ENCODE measurements around the gene DIRAS1.
"Not testable (repeated sequence)": the region's sequence is repeated elsewhere in the genome, so short reads cannot be mapped to it uniquely, and the experiment has no call there.

DIRAS1 gene

GRCh38 chr19:2703691-2704216 lies 17.4 kb downstream of the DIRAS1 start:
- no peak for DNase-seq

DNA sequence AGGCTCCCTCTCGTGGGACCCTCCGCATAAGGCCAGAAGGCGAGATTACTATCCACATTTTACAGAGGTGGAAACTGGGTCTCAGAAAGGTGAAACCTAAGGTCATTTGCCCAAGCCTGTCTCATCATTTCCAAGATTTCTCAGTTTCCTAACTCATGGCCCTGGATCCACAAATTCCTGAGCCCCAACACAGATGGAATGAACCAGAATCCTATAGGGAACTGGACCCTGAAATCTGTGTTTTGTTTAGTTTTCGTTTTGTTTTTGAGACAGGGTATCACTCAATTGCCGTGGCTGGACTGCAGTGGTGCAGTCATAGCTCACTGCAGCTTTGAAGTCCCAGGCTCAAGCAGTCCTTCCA lies 18.1 kb downstream of the DIRAS1 start:
- DNase-seq = no peak

DNA sequence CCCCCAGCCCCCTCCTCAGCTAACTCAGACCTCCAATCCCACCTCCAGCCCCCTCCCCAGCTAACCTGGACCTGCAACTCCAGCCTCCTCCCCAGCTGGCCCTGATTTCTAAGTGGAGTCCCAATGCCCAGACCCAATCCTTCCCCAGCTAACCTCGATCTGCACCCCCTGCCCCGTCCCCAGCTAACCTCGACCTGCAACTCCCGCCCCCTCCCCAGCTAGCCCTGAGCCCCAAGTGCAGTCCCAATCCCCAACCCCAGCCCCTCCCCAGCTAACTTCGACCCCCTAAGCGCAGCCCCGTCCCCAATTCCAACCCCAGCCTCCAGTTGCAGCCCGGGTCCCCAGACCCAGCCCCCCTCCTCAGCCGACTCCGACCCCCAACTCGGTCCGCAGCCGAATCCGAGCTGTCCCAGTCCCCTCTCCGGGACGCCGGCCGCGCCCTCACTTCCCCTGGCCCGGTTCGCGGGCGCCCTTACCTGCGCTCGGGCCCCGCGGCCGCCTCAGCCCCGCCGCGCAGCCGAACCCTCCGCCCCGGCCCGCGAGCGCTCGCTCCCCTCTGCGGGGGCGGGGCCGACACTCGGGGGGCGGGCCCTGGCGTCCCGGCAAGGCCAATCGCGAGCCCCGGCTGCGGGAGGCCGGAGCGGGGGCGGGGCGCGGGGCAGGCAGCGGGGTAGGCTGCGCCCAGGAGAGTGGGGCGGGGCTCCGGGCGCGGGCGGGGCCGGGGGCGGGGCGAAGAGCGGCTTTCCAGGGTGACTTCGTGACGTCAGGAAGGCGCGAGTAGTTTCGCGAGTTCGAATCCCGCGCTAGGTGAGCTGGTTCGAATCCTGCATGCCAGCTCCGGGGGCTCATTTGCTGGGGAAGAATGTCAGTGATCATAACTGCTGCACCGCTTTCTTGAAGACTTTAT lies 18.7 kb downstream of the DIRAS1 start, which contains the start of gene GNG7:
GNG7 (minus strand) TSS at position 525 of the 907 bp plus-strand sequence. CDS start 182,006 bp downstream, outside the sequence.
- DNase-seq = no peak

DNA sequence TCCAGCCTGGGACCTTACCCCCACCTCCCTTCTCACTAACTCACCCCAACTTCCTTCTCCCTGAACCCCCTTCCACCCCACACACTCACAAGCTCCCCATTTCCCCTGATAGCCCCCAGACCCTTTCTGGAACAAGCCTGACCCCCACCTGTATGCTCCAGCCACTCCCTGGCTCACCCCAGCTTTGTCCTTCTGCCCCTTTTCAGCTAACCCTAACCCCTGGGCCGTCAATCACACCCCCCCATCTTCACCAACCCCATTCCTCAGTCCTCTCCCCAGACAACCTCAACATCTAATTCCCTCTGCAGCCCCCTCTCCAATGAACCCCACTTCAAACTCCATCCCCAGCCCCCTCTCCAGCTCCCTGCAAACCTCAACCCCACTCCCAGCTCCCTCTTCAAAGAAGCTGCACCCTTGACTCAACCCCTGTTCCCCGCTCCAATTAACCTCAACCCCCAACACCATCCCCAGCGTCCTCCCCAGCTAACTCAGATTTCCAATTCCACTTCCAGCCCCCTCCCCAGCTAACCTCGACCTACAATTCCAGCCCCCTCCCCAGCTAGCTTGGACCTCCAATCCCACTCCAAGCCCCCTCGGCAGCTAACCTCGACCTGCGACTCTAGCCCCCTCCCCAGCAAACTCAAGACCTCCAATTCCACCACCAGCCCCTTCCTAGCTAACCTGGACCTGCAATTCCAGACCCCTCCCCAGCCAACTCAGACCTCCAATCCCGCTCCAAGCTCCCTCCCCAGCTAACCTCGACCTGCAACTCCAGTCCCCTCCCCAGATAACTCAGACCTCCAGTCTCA lies 19.6 kb downstream of the DIRAS1 start:
- DNase-seq = no peak

GRCh38 chr19:2700660-2701360 lies 20.4 kb downstream of the DIRAS1 start:
- no peak for DNase-seq

GRCh38 chr19:2699413-2700140 lies 21.6 kb downstream of the DIRAS1 start:
- no peak for DNase-seq

GRCh38 chr19:2694196-2694595 lies 27.0 kb downstream of the DIRAS1 start:
- no peak for DNase-seq

- no peak for DNase-seq
Observed at GRCh38 chr19:2693492-2694160, 27.5 kb downstream of the DIRAS1 start.

DNA sequence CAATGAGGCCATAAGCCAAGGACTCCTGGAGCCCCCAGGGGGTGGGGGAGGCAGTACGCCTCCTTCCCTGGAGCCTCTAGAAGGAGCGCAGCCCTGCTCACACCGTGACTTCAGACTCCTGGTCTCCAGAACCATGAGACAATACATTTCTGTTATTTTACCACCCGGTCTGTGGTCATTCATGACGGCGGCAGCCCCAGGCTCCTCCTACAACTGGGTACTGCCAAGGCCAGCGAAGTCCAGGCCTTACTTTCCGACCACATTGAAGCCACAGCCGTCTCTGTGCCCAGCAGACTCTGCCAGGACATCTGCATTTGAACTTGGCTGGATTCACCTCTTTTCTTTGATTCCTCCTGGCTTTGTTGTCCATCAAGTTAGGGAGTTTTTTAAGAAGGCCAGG lies 29.2 kb downstream of the DIRAS1 start:
- DNase-seq = no peak

- DNase-seq = no peak
Observed at GRCh38 chr19:2690856-2691255, 30.3 kb downstream of the DIRAS1 start.

GRCh38 chr19:2686360-2686759 lies 34.8 kb downstream of the DIRAS1 start:
- no peak for DNase-seq

DNA sequence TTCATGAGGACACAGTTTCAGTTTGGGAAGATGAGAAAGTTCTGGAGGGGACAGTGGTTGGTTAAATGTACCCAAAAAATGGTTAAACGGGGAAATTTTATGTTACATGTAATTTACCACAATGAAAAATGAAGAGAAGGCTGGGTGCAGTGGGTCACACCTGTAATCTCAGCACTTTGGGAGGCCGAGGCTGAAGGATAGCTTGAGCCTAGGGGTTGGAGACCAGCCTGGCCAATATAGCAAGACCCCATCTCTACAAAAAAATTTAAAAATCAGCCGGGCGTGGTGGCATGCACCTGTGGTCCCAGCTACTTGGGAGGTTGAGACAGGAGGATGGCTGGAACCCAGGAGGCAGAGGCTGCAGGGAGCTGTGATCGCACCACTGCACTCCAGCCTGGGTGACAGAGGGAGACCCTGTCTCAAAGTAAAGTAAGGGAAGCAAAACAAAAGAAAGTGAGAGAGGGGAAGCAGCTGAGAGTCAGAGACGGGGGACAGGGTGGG lies 35.9 kb downstream of the DIRAS1 start:
- no peak for DNase-seq

DNA sequence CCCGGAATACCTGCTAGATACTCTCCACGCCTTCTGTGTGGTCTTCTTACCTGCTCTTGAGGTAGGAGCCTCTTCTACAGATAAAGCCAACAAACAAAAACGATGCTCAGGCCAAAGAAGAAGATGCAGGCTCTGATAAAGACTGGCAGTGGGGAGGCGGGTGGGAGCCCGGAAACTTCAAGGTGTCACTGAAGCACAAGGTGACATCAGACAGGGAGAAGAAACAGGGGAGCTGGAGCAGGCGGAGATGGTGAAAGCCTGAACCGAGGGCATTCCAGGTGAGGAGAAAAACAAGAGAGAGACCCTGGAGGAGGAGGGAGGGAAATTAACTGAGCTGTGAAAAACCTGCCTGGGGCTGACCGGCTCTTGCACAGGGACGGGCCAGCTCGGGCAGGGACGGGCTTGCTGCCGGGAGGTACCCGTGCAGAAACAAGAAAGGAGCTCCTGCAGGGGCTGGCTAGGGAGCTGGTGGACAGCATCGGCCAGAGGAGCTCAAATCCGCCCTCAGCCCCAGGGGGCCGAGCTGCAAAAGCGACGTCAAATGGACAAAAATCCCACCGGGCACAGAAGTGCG lies 37.7 kb downstream of the DIRAS1 start:
- DNase-seq = no peak

- no peak for DNase-seq
Observed at GRCh38 chr19:2680808-2681207, 40.4 kb downstream of the DIRAS1 start.

- no peak for DNase-seq
Observed at GRCh38 chr19:2679439-2679838, 41.7 kb downstream of the DIRAS1 start.

- not testable (repeated sequence) for DNase-seq
Observed at GRCh38 chr19:2678948-2679347, 42.2 kb downstream of the DIRAS1 start.

DNA sequence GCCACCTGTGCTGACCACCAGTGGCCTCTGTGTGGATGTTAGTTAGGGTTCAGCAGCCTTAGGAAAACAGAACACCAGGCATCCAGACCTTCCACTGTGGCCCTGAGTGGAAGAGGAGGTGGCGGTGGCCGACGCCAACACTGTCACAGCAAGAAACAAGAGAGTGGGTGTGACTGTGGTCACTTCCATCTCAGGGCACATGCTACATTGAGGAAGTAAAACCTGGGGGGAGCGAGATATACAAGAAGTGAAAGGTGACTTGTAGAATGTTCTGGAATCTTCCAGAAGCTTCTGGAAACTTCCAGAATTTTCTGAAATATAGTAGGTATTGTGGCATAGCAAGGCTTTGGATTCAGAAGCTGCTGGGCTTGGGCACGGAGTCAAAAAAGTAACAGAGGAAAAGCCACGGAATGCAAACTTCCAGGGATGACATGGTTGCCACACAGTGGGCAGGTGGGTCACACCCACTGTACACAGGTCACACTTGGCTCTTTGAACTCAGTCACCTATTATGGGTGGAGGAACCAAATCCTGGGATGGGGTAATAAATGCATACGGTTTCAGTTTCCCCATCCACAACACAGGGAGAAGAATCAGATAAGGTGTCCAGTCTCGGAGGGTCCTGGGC lies 43.0 kb downstream of the DIRAS1 start:
- no peak for DNase-seq

- no peak for DNase-seq
Observed at GRCh38 chr19:2676823-2677222, 44.3 kb downstream of the DIRAS1 start.

DNA sequence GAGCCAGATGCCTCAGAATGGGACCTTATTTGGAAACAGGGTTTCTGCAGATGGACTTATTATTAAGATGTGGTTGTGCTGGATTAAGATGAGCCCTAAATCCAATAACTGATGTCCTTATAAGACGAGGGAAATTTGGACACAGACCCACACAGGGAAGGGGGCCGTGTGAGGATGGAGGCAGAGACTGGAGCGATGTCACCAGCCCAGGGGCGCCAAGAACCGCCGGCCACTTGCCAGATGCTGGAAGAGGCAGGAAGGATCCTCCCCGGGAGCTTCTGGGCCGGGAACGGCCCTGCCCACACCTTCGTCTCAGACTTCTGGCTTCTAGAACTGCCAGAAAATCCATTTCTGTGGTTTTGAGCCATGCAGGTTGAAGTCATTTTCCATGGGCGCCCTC lies 45.3 kb downstream of the DIRAS1 start:
- no peak for DNase-seq

GRCh38 chr19:2670217-2670616 lies 51.0 kb downstream of the DIRAS1 start:
- DNase-seq = no peak
